Rectal smooth muscle tissue (tissue), 1 donor: ENCODE data around the gene UTS2R.
"Not testable (repeated sequence)": the region's sequence is repeated elsewhere in the genome, so short reads cannot be mapped to it uniquely, and the experiment has no call there.

Experiments used
- H3K27ac ChIP-seq: one replicate; pipeline ENCODE4 v1.7.0; 2013; ENCODE audit warnings: low read depth, low read length, inconsistent platforms
- H3K27me3 ChIP-seq: one replicate; pipeline ENCODE4 v1.7.0; 2013; ENCODE audit warnings: low read length; ENCODE audit not compliant: control insufficient read depth, insufficient read depth
- H3K36me3 ChIP-seq: one replicate; pipeline ENCODE4 v1.7.0; 2013; ENCODE audit warnings: low read length; ENCODE audit not compliant: control insufficient read depth, insufficient read depth
- H3K4me1 ChIP-seq: one replicate; pipeline ENCODE4 v1.7.0; 2013; ENCODE audit warnings: low read length; ENCODE audit not compliant: control insufficient read depth, insufficient read depth
- H3K4me3 ChIP-seq: one replicate; pipeline ENCODE4 v1.7.0; 2013; ENCODE audit warnings: low read length
- H3K9ac ChIP-seq: one replicate; pipeline ENCODE4 v1.7.0; 2013; ENCODE audit warnings: low read length

Gene UTS2R

DNA sequence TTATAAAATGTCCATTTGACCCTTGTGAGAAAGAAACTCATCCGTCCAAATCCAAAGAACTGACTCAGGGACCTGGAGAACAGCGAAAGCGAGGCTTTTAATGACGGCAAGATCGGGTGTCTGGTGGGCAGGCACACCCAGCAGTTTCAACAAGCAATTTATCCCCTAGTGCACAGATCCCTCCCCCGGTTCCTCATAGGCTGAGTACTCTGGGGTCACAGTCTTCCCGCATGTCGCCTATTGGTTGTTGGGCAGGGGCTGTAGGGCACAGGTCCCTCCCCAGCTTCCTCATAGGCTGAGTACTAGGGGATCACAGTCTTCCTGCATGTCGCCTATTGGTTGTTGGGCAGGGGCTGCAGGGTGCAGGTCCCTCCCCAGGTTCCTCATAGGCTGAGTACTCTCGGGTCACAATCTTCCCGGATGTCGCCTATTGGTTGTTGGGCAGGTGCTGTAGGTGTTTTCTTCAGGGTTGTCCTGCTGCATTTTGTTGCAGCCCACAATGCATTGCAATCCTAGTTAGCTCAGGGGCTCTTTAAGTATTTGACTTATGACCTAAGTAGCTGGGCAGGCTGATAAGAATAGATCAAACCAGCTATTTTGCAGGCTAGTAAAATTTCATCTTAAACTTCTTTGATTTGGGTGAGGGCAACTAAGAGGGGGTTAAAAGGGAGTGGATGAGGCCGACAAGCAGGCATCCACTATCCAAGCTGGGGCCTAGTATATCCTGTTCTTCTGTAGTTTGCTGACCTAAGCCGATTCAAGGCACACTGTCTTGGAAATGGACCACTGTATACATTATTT, 3.6 kb upstream of the UTS2R start:
- Histone ChIP-seq H3K9ac (no peak overlapping the region), H3K27me3 (peaks cover 13% of the 10 kb centered on the region), H3K4me3 (no peak overlapping the region)

GRCh38 chr17:82369211-82369610, 2.4 kb upstream of the UTS2R start:
- H3K27ac ChIP-seq, result no peak overlapping the region
- peaks cover 16% of the 10 kb centered on the region for H3K27me3 ChIP-seq

More for the DNA sequence above, 3.6 kb upstream of the UTS2R start:
- Histone ChIP-seq H3K4me1 (no peaks in the 10 kb centered on the region), H3K36me3 (no peaks in the 10 kb centered on the region), H3K27ac (no peak overlapping the region)

GRCh38 chr17:82370471-82371332, 863 bp upstream of the UTS2R start:
- H3K4me3 ChIP-seq, result peak overlapping the region; percentile 62
- no peak overlapping the region for H3K9ac ChIP-seq
- H3K27me3 ChIP-seq, result peaks cover 18% of the 10 kb centered on the region
- H3K36me3 ChIP-seq, result no peaks in the 10 kb centered on the region
- no peaks in the 10 kb centered on the region for H3K4me1 ChIP-seq
- H3K27ac ChIP-seq, result no peak overlapping the region

More at GRCh38 chr17:82369211-82369610, 2.4 kb upstream of the UTS2R start:
- Histone ChIP-seq H3K4me1 (no peaks in the 10 kb centered on the region), H3K36me3 (no peaks in the 10 kb centered on the region), H3K4me3 (no peak overlapping the region), H3K9ac (no peak overlapping the region)

- Histone ChIP-seq H3K27ac (no peak overlapping the region), H3K27me3 (peaks cover 20% of the 10 kb centered on the region), H3K4me1 (no peaks in the 10 kb centered on the region), H3K9ac (no peak overlapping the region), H3K36me3 (no peaks in the 10 kb centered on the region), H3K4me3 (no peak overlapping the region)
Observed at GRCh38 chr17:82372249-82373071, 895 bp downstream of the UTS2R start.

DNA sequence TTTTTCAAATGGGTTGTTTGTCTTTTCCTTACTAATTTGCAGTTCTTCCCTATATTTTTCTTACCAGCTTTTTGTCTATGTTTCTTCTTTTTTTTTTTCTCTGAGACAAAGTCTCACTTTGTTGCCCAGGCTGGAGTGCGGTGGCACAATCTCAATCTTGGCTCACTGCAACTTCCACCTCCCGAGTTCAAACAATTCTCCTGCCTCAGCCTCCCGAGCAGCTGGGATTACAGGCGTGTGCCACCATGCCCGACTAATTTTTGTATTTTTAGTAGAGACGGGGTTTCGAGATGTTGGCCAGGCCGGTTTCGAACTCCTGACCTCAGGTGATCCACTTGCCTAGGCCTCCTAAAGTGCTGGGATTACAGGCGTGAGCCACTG, 1.5 kb downstream of the UTS2R start:
- H3K27me3 ChIP-seq, result peaks cover 20% of the 10 kb centered on the region
- H3K9ac ChIP-seq, result not testable (repeated sequence)

GRCh38 chr17:82373731-82374625, 2.4 kb downstream of the UTS2R start:
- Histone ChIP-seq H3K4me3 (no peak overlapping the region), H3K36me3 (no peaks in the 10 kb centered on the region), H3K4me1 (no peaks in the 10 kb centered on the region), H3K9ac (no peak overlapping the region), H3K27ac (no peak overlapping the region), H3K27me3 (peaks cover 25% of the 10 kb centered on the region)

More for the DNA sequence above, 1.5 kb downstream of the UTS2R start:
- H3K4me1 ChIP-seq, H3K36me3 ChIP-seq, H3K27ac ChIP-seq, H3K4me3 ChIP-seq: not testable (repeated sequence)

GRCh38 chr17:82374626-82375331, 3.2 kb downstream of the UTS2R start:
- no peak overlapping the region for H3K27ac ChIP-seq
- no peaks in the 10 kb centered on the region for H3K36me3 ChIP-seq
- no peaks in the 10 kb centered on the region for H3K4me1 ChIP-seq
- H3K27me3 ChIP-seq, result peaks cover 23% of the 10 kb centered on the region
- H3K4me3 ChIP-seq, result no peak overlapping the region
- H3K9ac ChIP-seq, result no peak overlapping the region

GRCh38 chr17:82375359-82376041, 3.9 kb downstream of the UTS2R start:
- Histone ChIP-seq H3K4me1 (no peaks in the 10 kb centered on the region), H3K27me3 (peaks cover 20% of the 10 kb centered on the region), H3K4me3 (no peak overlapping the region), H3K36me3 (no peaks in the 10 kb centered on the region), H3K9ac (no peak overlapping the region), H3K27ac (no peak overlapping the region)

- Histone ChIP-seq H3K36me3 (no peaks in the 10 kb centered on the region), H3K27me3 (peaks cover 16% of the 10 kb centered on the region), H3K4me1 (no peaks in the 10 kb centered on the region), H3K4me3 (no peak overlapping the region), H3K9ac (no peak overlapping the region), H3K27ac (no peak overlapping the region)
Observed at GRCh38 chr17:82376042-82376730, 4.6 kb downstream of the UTS2R start.

- H3K4me3 ChIP-seq, H3K9ac ChIP-seq, H3K36me3 ChIP-seq, H3K27ac ChIP-seq, H3K4me1 ChIP-seq: not testable (repeated sequence)
- peaks cover 15% of the 10 kb centered on the region for H3K27me3 ChIP-seq
Observed at GRCh38 chr17:82377294-82377693, 5.7 kb downstream of the UTS2R start.
